ENCODE measurements around the gene GCDH.

The GCDH gene

GRCh38 chr19:12935071-12935470 is 44.1 kb downstream of the GCDH start:
- Histone ChIP-seq H4K20me1 (ENCODE audit: insufficient read depth, low read length) (peaks cover 27% of the 10 kb centered on the region), H3K79me2 (ENCODE audit: low read length) (peaks cover 53% of the 10 kb centered on the region), H3K4me3 (ENCODE audit: low read length) (no peak overlapping the region), H2AFZ (ENCODE audit: low read depth, low read length) (no peak overlapping the region), H3K27ac (ENCODE audit: low read length) (no peak overlapping the region), H3K36me3 (replicated peaks; ENCODE audit: low read depth, low read length) (peaks cover 30% of the 10 kb centered on the region), H3K4me1 (ENCODE audit: low read length) (peaks cover 45% of the 10 kb centered on the region), H3K27me3 (ENCODE audit: low read depth, low read length) (no peaks in the 10 kb centered on the region), H3K9me3 (ENCODE audit: insufficient read depth, low read length) (no peaks in the 10 kb centered on the region), H3K9ac (ENCODE audit: low read length) (no peak overlapping the region), H3K4me2 (ENCODE audit: low read length) (no peak overlapping the region)
- TF ChIP-seq EZH2phosphoT487 (IDR thresholded peaks at IDR 0.05; ENCODE audit: low read depth) (no peak), CTCF (IDR thresholded peaks at IDR 0.05; ENCODE audit: low read depth, low read length) (no peak)

- no peak for TF ChIP-seq CTCF (IDR thresholded peaks at IDR 0.05; ENCODE audit: low read depth, low read length)
- TF ChIP-seq EZH2phosphoT487 (IDR thresholded peaks at IDR 0.05; ENCODE audit: low read depth): no peak
- Histone ChIP-seq H3K27ac (ENCODE audit: low read length) (peak overlapping the region; percentile 96), H3K9ac (ENCODE audit: low read length) (peak overlapping the region; percentile 93)
These were observed 45.6 kb downstream of the GCDH start for GRCh38 chr19:12936582-12936981.

GRCh38 chr19:12937093-12937926 is 46.4 kb downstream of the GCDH start:
- H2AFZ ChIP-seq (ENCODE audit: low read depth, low read length): no peak overlapping the region
- H3K79me2 ChIP-seq (ENCODE audit: low read length): peaks cover 53% of the 10 kb centered on the region
- TF ChIP-seq EZH2phosphoT487 (IDR thresholded peaks at IDR 0.05; ENCODE audit: low read depth): no peak
- TF ChIP-seq CTCF (IDR thresholded peaks at IDR 0.05; ENCODE audit: low read depth, low read length): no peak; the same call in 1 of the 2 replicates

More at GRCh38 chr19:12936582-12936981, 45.6 kb downstream of the GCDH start:
- Histone ChIP-seq H3K4me3 (ENCODE audit: low read length) (peak overlapping the region; percentile 96), H3K4me2 (ENCODE audit: low read length) (peak overlapping the region; percentile 95), H3K9me3 (ENCODE audit: insufficient read depth, low read length) (no peaks in the 10 kb centered on the region), H3K27me3 (ENCODE audit: low read depth, low read length) (no peaks in the 10 kb centered on the region), H2AFZ (ENCODE audit: low read depth, low read length) (peak overlapping the region; percentile 31; the same call in 1 of the 2 replicates), H3K36me3 (replicated peaks; ENCODE audit: low read depth, low read length) (peaks cover 33% of the 10 kb centered on the region), H4K20me1 (ENCODE audit: insufficient read depth, low read length) (peaks cover 35% of the 10 kb centered on the region), H3K79me2 (ENCODE audit: low read length) (peaks cover 53% of the 10 kb centered on the region), H3K4me1 (ENCODE audit: low read length) (peaks cover 55% of the 10 kb centered on the region)

GRCh38 chr19:12937927-12938778 is 47.2 kb downstream of the GCDH start, which contains the start of gene CALR:
Gene CALR, plus strand, starts transcription at chr19:12938609. Its CDS starts 71 bp downstream, at chr19:12938680.
- H3K9ac ChIP-seq (ENCODE audit: low read length): peak within 1 kb of the TSS; percentile 100
- peaks cover 26% of the 10 kb centered on the region for H4K20me1 ChIP-seq (ENCODE audit: insufficient read depth, low read length)
- peak within 1 kb of the TSS; percentile 98 for H3K4me2 ChIP-seq (ENCODE audit: low read length)
- H3K9me3 ChIP-seq (ENCODE audit: insufficient read depth, low read length): no peaks in the 10 kb centered on the region
- peaks cover 47% of the 10 kb centered on the region for H3K79me2 ChIP-seq (ENCODE audit: low read length)
- H3K27me3 ChIP-seq (ENCODE audit: low read depth, low read length): no peaks in the 10 kb centered on the region
- H3K36me3 ChIP-seq (replicated peaks; ENCODE audit: low read depth, low read length): peaks cover 37% of the 10 kb centered on the region
- TF ChIP-seq CTCF (IDR thresholded peaks at IDR 0.05; ENCODE audit: low read depth, low read length) (no peak), EZH2phosphoT487 (IDR thresholded peaks at IDR 0.05; ENCODE audit: low read depth) (no peak)
- peaks cover 58% of the 10 kb centered on the region for H3K4me1 ChIP-seq (ENCODE audit: low read length)
- H2AFZ ChIP-seq (ENCODE audit: low read depth, low read length): no peak within 1 kb of the TSS
- peak within 1 kb of the TSS; percentile 96 for H3K27ac ChIP-seq (ENCODE audit: low read length)
- H3K4me3 ChIP-seq (ENCODE audit: low read length): peak within 1 kb of the TSS; percentile 96

More at GRCh38 chr19:12937093-12937926, 46.4 kb downstream of the GCDH start:
- peak overlapping the region; percentile 93 for H3K9ac ChIP-seq (ENCODE audit: low read length)
- peak overlapping the region; percentile 95 for H3K4me2 ChIP-seq (ENCODE audit: low read length)
- H3K36me3 ChIP-seq (replicated peaks; ENCODE audit: low read depth, low read length): peaks cover 36% of the 10 kb centered on the region
- H3K4me3 ChIP-seq (ENCODE audit: low read length): peak overlapping the region; percentile 96
- H3K4me1 ChIP-seq (ENCODE audit: low read length): peaks cover 55% of the 10 kb centered on the region
- H4K20me1 ChIP-seq (ENCODE audit: insufficient read depth, low read length): peaks cover 31% of the 10 kb centered on the region
- no peaks in the 10 kb centered on the region for H3K27me3 ChIP-seq (ENCODE audit: low read depth, low read length)
- no peaks in the 10 kb centered on the region for H3K9me3 ChIP-seq (ENCODE audit: insufficient read depth, low read length)
- peak overlapping the region; percentile 96 for H3K27ac ChIP-seq (ENCODE audit: low read length)

Measured in OCI-LY3 (cell line).